Kidney epithelial cell (primary cell): Measurements from ENCODE around the gene ZNF524. TPM values are rescaled to one million over a fixed set of nuclear protein-coding genes. Genes with fewer than 3 reads are reported as not detected.

Experiments
- DNase-seq: peaks from one replicate; pipeline ENCODE4 v3.0.0-alpha.2; 2010; ENCODE audit warnings: low read depth
- H3K27me3 ChIP-seq: 2 replicates; pipeline ENCODE4 v1.6.0; 2011; ENCODE audit warnings: low read length; ENCODE audit not compliant: control insufficient read depth, insufficient read depth
- H3K36me3 ChIP-seq: 2 replicates; pipeline ENCODE4 v1.5.1; 2011; ENCODE audit warnings: low read length; ENCODE audit not compliant: control insufficient read depth, insufficient read depth
- H3K4me3 ChIP-seq: 2 replicates; pipeline ENCODE4 v1.5.1; 2011; ENCODE audit warnings: low read depth, mild to moderate bottlenecking, control low read depth, low read length
- CTCF ChIP-seq: IDR thresholded peaks from 2 replicates; pipeline ENCODE4 v1.5.1; 2011; ENCODE audit warnings: mild to moderate bottlenecking, moderate library complexity, low read length, control low read depth, inconsistent platforms; ENCODE audit not compliant: insufficient read depth, poor library complexity, severe bottlenecking
- total RNA-seq: library from RNA; depleted of rRNA; stranded (reverse); fragments of >200 nt; gene quantifications from 2 replicates; pipeline ENCODE4 v1.2.3, GENCODE V29; 2015

The ZNF524 gene
- total RNA-seq, 1 donor from 2014 or later: 32.7 TPM

- no peak for TF ChIP-seq CTCF
- H3K4me3 ChIP-seq: peak overlapping the region; percentile 68
- no peak for DNase-seq
- peaks cover 4% of the 10 kb centered on the region for H3K36me3 ChIP-seq
- no peaks in the 10 kb centered on the region for H3K27me3 ChIP-seq
Observed at GRCh38 chr19:55641426-55642152, 41.5 kb downstream of the ZNF524 start.

GRCh38 chr19:55642153-55643002, 42.3 kb downstream of the ZNF524 start:
- Histone ChIP-seq H3K27me3 (no peaks in the 10 kb centered on the region), H3K4me3 (peak overlapping the region; percentile 68), H3K36me3 (peaks cover 4% of the 10 kb centered on the region)
- no peak for TF ChIP-seq CTCF
- DNase-seq: no peak

GRCh38 chr19:55643003-55643886, 43.2 kb downstream of the ZNF524 start, which contains the start of gene ZNF581:
TSS of gene ZNF581 (plus strand) at chr19:55643649. CDS start at chr19:55644572, 923 bp downstream.
- Histone ChIP-seq H3K4me3 (peak within 1 kb of the TSS; percentile 68), H3K36me3 (peaks cover 4% of the 10 kb centered on the region), H3K27me3 (no peaks in the 10 kb centered on the region)
- TF ChIP-seq CTCF: no peak
- DNase-seq: no peak

GRCh38 chr19:55643887-55644176, 43.7 kb downstream of the ZNF524 start:
- no peak for DNase-seq
- H3K27me3 ChIP-seq: no peaks in the 10 kb centered on the region
- no peak for TF ChIP-seq CTCF
- H3K4me3 ChIP-seq: peak overlapping the region; percentile 68
- H3K36me3 ChIP-seq: peaks cover 4% of the 10 kb centered on the region

GRCh38 chr19:55644191-55644833, 44.2 kb downstream of the ZNF524 start:
- peak overlapping the region; percentile 68 for H3K4me3 ChIP-seq

More at GRCh38 chr19:55644191-55644833, 44.2 kb downstream of the ZNF524 start:
- no peak for DNase-seq
- TF ChIP-seq CTCF: no peak
- Histone ChIP-seq H3K27me3 (no peaks in the 10 kb centered on the region), H3K36me3 (peaks cover 4% of the 10 kb centered on the region)
